ENCODE results near the gene ZSCAN1. TPM values are rescaled to one million over a fixed set of nuclear protein-coding genes. Genes with fewer than 3 reads are reported as not detected.

The ZSCAN1 gene
- total RNA-seq, 1 experiment from 2014 or later = not detected

DNA sequence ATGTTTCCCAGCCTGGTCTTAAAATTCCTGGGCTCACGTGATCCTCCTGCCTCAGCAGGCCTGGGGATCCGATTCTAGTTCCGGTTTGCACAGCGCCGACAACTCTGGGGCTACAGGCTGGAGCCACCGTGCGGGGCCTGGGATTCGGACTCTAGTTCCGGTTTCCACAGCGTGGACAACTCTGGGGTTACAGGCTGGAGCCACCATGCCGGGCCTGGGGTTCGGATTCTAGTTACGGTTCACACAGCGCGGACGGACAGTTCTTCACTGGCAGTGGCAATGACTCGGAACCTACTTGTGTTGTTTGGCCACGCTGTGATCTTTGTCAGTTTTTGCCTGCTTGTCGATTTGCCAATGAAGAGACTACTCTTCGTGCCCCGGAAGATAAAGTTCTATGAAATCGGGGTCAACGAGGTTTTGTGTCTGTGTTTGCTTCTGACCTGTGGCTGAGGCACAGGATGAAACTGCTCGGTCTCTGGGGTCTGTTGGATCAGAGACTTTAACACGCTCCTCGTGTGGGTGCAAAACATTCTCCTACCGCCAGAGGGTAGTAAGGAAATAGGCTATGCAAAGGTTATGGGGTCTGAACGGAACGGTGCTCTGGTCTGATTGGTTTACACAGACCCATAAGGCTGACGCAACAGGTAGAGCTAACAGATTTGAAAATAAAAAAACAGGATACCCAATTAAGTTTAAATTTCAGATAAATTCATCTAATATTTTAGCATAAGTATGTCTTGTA is 12.1 kb upstream of the ZSCAN1 start:
- H3K36me3 ChIP-seq (replicated peaks; ENCODE audit: control insufficient read depth, insufficient read depth, low read length) = no peaks in the 10 kb centered on the region
- H3K4me3 ChIP-seq (ENCODE audit: insufficient read depth, low read depth, low read length) = no peak overlapping the region
- peak; percentile 86 for DNase-seq
- no peaks in the 10 kb centered on the region for H3K27me3 ChIP-seq (ENCODE audit: control insufficient read depth, insufficient read depth, low read length)

DNA sequence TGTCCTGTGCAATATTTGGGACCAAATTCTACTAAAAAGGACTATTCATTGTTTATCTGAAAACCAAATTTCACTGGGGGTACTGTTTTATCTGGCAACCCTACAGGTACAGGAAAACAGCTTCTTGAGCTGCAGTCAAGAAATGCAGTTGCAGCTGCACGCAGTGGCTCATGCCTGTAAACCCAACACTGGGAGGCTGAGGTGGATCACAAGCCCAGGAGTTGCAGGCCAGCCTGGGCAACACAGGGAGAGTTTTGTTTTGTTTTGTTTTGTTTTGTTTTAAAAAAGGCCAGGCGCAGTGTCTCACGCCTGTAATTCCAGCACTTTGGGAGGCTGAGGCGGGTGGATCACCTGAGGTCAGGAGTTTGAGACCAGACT is 11.6 kb upstream of the ZSCAN1 start:
- Histone ChIP-seq H3K27me3 (ENCODE audit: control insufficient read depth, insufficient read depth, low read length) (no peaks in the 10 kb centered on the region), H3K36me3 (replicated peaks; ENCODE audit: control insufficient read depth, insufficient read depth, low read length) (no peaks in the 10 kb centered on the region), H3K4me3 (ENCODE audit: insufficient read depth, low read depth, low read length) (no peak overlapping the region)
- no peak for DNase-seq

DNA sequence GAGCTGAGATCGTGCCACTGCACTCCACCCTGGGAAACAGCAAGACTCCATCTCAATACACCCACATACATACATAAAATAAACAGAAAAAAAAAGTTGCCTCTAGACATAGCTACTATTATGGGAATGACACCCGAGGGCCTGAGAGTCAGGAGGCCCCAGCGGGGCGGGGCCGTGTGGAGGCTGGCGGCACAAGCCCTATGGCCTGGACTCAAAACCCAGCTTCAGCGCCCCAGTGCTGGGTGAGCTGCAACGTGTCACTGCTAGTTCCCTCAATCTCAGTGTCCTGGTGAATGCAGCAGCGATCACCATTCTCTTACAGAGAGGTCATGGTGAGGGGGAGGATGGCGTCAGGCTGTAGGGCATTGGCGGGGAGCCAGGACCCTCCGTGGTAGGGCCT is 9.2 kb upstream of the ZSCAN1 start:
- Histone ChIP-seq H3K4me3 (ENCODE audit: insufficient read depth, low read depth, low read length) (no peak overlapping the region), H3K36me3 (replicated peaks; ENCODE audit: control insufficient read depth, insufficient read depth, low read length) (no peaks in the 10 kb centered on the region), H3K27me3 (ENCODE audit: control insufficient read depth, insufficient read depth, low read length) (no peaks in the 10 kb centered on the region)
- DNase-seq = no peak

DNA sequence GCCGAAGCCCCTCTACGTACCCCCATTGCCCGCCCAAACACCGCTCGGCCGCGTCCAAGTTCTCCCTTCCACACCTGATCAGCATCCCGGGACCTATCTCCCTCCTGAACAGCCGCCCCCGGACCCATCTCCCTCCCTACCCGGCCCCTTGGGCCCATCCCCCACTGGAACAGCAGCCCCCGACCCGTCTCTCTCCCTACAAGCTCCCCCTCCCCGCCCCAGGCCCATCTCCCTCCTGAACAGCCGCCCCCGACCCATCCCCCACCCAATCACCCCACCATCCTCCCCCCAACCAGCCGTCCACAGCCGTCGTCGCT is 610 bp downstream of the ZSCAN1 start:
- Histone ChIP-seq H3K27me3 (ENCODE audit: control insufficient read depth, insufficient read depth, low read length) (no peaks in the 10 kb centered on the region), H3K36me3 (replicated peaks; ENCODE audit: control insufficient read depth, insufficient read depth, low read length) (no peaks in the 10 kb centered on the region), H3K4me3 (ENCODE audit: insufficient read depth, low read depth, low read length) (peak overlapping the region; percentile 37; the same call in 1 of the 2 replicates)
- peak; percentile 66 for DNase-seq

DNA sequence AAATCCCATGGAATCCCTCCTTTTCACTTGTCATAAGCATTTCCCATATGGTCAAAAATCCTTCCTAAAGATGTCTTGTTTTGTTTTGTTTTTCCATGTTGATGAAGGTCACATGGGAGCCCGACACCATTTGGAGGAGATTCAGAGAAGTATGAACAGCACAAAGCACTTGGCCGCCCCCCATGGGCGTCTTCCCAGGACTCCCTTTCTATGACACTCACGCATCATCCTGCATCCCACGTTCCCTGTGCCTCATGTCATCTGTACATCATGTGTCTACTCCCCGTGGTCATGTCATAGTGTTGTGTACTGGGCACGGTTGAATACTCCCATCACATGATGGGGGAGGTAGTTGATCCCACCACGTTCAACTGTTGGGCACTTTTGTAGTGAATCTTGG is 2.0 kb downstream of the ZSCAN1 start:
- H3K27me3 ChIP-seq (ENCODE audit: control insufficient read depth, insufficient read depth, low read length) = no peaks in the 10 kb centered on the region
- DNase-seq = peak; percentile 20
- H3K4me3 ChIP-seq (ENCODE audit: insufficient read depth, low read depth, low read length) = no peak overlapping the region
- H3K36me3 ChIP-seq (replicated peaks; ENCODE audit: control insufficient read depth, insufficient read depth, low read length) = no peaks in the 10 kb centered on the region

DNA sequence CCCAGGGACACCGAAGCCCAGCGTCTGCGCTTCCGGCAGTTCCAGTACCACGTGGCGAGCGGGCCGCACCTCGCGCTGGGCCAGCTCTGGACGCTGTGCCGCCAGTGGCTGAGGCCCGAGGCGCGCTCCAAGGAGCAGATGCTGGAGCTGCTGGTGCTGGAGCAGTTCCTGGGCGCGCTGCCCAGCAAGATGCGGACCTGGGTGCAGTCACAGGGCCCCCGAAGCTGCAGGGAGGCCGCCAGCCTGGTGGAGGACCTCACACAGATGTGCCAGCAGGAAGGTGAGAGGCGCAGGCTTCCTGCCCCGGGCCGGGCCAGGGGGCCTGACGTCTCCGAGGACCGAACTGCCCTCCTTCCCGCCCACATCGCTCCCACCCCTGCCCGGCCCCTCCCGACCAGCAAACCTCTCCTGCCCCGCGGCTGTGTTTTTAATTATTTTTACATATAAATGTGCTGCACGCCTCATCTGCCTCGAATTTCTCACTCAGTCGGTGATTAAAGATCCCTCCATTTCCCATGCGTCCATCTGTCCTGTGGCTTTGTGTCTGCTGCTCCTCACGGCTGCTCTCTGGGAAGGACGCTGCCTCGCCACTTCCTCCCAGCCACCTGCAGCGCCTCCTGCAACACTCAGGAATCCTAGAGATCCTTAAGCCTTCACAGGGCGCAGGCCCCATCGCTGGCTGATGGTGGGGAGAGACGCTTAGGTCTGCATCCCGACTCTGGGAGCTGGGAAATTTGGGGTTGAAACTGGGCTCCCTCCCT is 4.3 kb downstream of the ZSCAN1 start:
- no peaks in the 10 kb centered on the region for H3K27me3 ChIP-seq (ENCODE audit: control insufficient read depth, insufficient read depth, low read length)
- H3K4me3 ChIP-seq (ENCODE audit: insufficient read depth, low read depth, low read length) = no peak overlapping the region
- peak; percentile 56 for DNase-seq
- H3K36me3 ChIP-seq (replicated peaks; ENCODE audit: control insufficient read depth, insufficient read depth, low read length) = no peaks in the 10 kb centered on the region

DNA sequence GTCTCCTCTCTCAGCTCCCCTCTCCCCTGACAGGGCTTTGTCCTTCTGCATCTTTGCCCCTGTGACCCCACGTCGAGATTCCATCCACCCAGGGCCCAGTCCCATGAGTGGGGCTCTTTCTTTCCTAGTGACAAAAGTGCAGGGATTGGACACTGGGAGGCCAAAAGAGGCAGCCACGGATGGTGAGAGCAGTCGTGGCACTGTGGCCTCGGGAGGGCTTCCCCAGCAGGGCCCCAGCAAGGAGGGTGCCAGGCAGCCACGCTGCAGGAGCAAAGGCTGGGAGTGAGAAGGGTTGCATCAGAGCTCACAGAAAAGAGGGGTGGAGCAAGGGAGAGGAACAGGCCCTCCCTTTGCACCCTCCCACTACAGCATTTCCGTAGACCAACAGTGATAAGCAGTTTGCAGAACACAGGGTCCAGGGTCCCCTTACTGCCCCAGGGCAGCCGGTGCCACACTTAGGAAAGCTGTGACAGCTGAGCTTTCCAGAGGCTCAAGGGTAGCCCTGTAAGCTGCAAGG is 4.9 kb downstream of the ZSCAN1 start:
- no peak overlapping the region for H3K4me3 ChIP-seq (ENCODE audit: insufficient read depth, low read depth, low read length)
- H3K27me3 ChIP-seq (ENCODE audit: control insufficient read depth, insufficient read depth, low read length) = no peaks in the 10 kb centered on the region
- H3K36me3 ChIP-seq (replicated peaks; ENCODE audit: control insufficient read depth, insufficient read depth, low read length) = no peaks in the 10 kb centered on the region
- DNase-seq = peak; percentile 41

DNA sequence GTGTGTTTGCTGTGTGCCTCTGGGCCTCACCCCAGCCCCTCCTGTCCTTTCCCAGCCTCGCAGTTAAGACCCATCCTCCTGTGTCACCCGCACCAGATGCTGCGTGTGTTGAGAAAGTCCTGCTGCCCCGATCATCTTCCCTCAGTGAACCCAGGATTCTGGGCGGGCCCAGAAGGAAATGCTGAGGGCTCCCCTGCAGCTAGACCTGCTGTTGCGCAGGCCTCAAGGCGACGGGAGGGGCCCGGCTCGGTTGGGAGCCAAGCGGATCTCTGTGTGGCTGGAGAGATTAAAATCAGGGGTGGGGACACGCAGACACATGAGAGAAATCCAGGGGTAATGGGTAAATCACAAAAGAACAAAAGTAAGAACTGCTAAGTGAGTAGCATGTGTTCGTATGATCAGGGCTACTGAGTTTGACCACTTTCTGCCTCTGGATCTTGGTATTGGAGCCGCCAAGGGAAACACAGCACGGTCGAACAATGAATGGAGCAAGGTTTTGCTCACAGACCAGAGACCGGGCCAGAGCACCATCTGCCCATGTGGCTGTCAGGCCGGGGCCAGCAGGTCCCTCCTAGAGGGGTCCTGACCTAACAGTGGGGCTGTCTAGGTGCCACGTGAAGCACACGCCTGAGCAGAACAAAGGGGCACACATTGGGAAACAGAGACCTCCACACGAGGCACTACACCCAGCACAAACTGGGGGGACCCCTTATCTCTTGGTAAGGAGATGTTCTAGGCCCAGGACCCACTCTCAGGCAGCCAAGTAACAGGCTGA is 7.1 kb downstream of the ZSCAN1 start:
- peak; percentile 24 for DNase-seq
- no peak overlapping the region for H3K4me3 ChIP-seq (ENCODE audit: insufficient read depth, low read depth, low read length)
- no peaks in the 10 kb centered on the region for H3K36me3 ChIP-seq (replicated peaks; ENCODE audit: control insufficient read depth, insufficient read depth, low read length)
- H3K27me3 ChIP-seq (ENCODE audit: control insufficient read depth, insufficient read depth, low read length) = no peaks in the 10 kb centered on the region

DNA sequence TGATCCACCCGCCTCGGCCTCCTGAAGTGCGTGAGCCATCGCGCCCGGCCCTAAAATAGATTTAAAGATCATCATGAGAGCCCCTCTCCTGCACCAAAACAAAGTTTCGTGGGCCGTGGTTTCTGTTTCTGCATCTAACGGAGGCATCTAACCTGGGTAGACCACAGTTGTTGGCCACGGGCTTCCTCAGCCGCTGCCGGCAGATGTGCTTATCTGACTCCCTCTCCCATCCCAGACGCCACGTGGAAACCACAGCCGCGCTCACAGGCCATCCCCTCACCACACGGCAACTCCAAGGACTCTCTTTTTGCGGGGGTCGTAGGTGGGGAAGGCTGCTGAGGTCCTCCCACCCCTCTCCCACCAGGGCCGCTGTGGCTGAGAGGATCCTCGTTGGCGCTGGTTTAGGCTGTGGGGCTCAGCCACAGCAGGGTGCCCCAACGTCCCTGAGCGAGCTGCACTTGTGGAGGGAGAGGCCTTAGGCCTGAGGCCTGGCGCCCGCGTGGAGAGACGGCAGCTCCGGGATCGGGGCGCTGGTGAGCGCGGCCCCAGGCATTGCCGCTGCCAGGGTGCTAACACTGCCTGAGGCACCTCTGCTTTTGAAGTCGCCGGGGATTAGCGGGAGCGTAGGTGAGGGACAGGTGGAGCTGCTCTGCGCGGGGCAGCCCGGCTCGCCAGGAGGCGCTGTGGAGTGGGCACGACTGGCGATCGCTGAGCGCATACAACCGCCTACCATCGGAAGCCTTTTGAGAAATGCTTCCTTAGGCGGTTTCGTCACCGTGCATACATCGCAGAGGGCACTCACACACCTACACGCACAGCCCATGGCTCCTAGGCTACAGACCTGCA is 8.9 kb downstream of the ZSCAN1 start:
- no peak overlapping the region for H3K4me3 ChIP-seq (ENCODE audit: insufficient read depth, low read depth, low read length)
- peak; percentile 78 for DNase-seq

DNA sequence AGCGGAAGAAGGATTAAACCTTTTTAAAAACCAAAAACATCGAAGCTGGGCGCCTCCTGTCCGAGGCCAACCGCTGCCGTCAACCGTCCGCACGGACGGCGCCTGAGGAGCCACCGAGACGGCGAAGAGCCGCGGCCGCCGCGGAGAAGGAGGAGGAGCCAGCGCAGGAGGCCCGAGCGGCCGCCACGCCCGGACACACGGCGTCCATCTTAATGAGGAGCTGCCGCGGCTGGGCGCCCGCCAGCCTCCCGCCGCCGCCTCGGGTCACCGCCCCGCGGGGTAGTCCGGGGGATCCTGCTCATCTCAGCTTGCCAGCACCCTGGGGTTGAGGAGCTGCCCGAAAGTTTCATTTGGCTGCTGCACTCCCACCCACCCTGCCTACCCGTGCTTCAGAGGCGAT is 10.6 kb downstream of the ZSCAN1 start:
- no peaks in the 10 kb centered on the region for H3K36me3 ChIP-seq (replicated peaks; ENCODE audit: control insufficient read depth, insufficient read depth, low read length)
- peak; percentile 34 for DNase-seq
- H3K27me3 ChIP-seq (ENCODE audit: control insufficient read depth, insufficient read depth, low read length) = no peaks in the 10 kb centered on the region

More for the DNA sequence above, 8.9 kb downstream of the ZSCAN1 start:
- no peaks in the 10 kb centered on the region for H3K36me3 ChIP-seq (replicated peaks; ENCODE audit: control insufficient read depth, insufficient read depth, low read length)
- no peaks in the 10 kb centered on the region for H3K27me3 ChIP-seq (ENCODE audit: control insufficient read depth, insufficient read depth, low read length)

DNA sequence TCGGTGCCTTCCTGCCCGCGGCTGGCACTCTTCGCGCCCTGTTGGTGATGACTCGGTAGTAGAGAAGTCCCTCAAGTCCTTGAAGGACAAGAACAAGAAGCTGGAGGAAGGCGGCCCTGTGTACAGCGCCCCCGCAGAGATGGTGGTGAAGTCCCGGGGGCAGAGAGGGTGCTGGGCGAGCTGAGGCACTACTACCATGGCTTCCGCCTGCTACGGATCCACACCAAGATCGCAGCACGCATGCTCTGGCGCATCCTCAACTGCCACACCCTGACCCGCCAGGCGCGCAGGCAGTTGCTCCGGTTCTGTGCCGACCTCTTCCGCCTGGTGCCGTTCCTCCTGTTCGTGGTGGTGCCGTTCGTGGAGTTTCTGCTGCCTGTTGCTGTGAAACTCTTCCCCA is 11.1 kb downstream of the ZSCAN1 start:
- no peaks in the 10 kb centered on the region for H3K27me3 ChIP-seq (ENCODE audit: control insufficient read depth, insufficient read depth, low read length)
- no peaks in the 10 kb centered on the region for H3K36me3 ChIP-seq (replicated peaks; ENCODE audit: control insufficient read depth, insufficient read depth, low read length)
- no peak overlapping the region for H3K4me3 ChIP-seq (ENCODE audit: insufficient read depth, low read depth, low read length)
- peak; percentile 25 for DNase-seq

More for the DNA sequence above, 10.6 kb downstream of the ZSCAN1 start:
- no peak overlapping the region for H3K4me3 ChIP-seq (ENCODE audit: insufficient read depth, low read depth, low read length)

DNA sequence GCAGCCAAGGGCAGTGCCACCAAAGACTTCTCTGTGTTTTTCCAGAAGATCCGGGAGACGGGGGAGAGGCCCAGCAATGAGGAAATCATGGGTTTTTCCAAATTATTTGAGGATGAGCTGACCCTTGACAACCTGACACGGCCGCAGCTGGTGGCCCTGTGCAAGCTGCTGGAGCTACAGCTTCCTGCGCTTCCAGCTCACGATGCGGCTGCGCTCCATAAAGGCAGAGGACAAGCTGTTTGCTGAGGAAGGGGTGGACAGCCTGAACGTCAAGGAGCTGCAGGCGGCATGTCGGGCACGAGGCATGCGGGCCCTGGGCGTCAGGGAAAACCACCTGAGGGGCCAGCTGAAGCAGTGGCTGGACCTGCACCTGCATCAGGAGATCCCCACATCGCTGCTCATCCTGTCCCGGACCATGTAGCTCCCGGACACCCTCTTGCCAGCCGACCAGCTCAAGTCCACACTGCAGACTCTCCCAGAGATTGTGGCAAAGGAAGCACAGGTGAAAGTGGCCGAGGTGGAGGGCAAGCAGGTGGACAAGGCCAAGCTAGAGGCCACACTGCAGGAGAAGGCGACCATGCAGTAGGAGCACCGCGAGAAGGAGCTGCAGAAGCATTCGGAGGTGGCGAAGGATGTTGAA is 11.7 kb downstream of the ZSCAN1 start:
- Histone ChIP-seq H3K36me3 (replicated peaks; ENCODE audit: control insufficient read depth, insufficient read depth, low read length) (no peaks in the 10 kb centered on the region), H3K27me3 (ENCODE audit: control insufficient read depth, insufficient read depth, low read length) (no peaks in the 10 kb centered on the region)

DNA sequence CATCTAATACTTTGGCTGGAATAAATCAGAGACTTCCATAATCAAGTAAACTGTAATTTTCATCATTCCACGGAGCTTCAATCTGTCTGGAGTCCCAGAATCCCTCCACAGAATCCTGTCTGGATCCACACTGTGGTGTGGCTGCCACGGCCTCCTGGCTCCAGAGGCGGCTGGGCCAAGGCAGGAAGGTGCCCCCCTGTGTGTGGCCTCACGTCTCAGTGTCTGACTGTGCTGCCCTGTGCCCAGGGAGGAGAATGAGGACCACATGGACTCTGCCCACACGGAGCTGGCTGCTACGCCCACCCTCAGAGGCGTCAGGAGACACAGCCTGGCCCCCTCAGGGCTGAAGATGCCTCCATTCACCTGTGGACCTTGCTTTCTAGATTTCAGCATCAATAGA is 13.0 kb downstream of the ZSCAN1 start:
- no peak for DNase-seq
- H3K4me3 ChIP-seq (ENCODE audit: insufficient read depth, low read depth, low read length) = no peak overlapping the region
- no peaks in the 10 kb centered on the region for H3K36me3 ChIP-seq (replicated peaks; ENCODE audit: control insufficient read depth, insufficient read depth, low read length)
- no peaks in the 10 kb centered on the region for H3K27me3 ChIP-seq (ENCODE audit: control insufficient read depth, insufficient read depth, low read length)

More for the DNA sequence above, 11.7 kb downstream of the ZSCAN1 start:
- no peak overlapping the region for H3K4me3 ChIP-seq (ENCODE audit: insufficient read depth, low read depth, low read length)
- DNase-seq = no peak

Data from H7 (cell line).